Mucosa of descending colon (tissue), 3 donors: ENCODE results near the gene GNAS. TPM values are rescaled to one million over a fixed set of nuclear protein-coding genes. Genes with fewer than 3 reads are reported as not detected.

ENCODE experiments used
- ATAC-seq: fragments of 200-7000 bp; cut with Tn5 transposase; one replicate; pipeline ENCODE4 v1.9.1; 2020; ENCODE audit warnings: mild to moderate bottlenecking, moderate library complexity
- DNase-seq, 3 donors: peaks; one replicate each; pipeline ENCODE4 v3.0.0-alpha.2; 2020
- H3K36me3 ChIP-seq: fragments of 200-600 bp; one replicate; pipeline ENCODE4 v1.8.0; 2021; ENCODE audit warnings: low read depth, mild to moderate bottlenecking
- H3K4me1 ChIP-seq: fragments of 200-600 bp; one replicate; pipeline ENCODE4 v1.8.0; 2021; ENCODE audit warnings: low read depth, mild to moderate bottlenecking
- H3K4me3 ChIP-seq: fragments of 200-600 bp; one replicate; pipeline ENCODE4 v1.8.0; 2021; ENCODE audit warnings: mild to moderate bottlenecking
- H3K9me3 ChIP-seq: fragments of 200-600 bp; one replicate; pipeline ENCODE4 v1.8.0; 2021; ENCODE audit warnings: mild to moderate bottlenecking
- intact Hi-C, 2 donors: fragments of 100-400 bp; cut with DNase I in 1 of 2; cut with micrococcal nuclease in 1 of 2; formaldehyde crosslinking; loops; one replicate each; pipeline versions ENCODE4 v1.11.0 to v1.11.1; 2022; cut with DNase I, micrococcal nuclease
- total RNA-seq, 3 donors: library from RNA; stranded (reverse); fragmentation: NEBNext Ultra II Directional in 2 of 3; extraction: Animal tissue kit (Norgen Biotek cat#: 25700) in 2 of 3; gene quantifications; one replicate each; pipeline versions ENCODE4 v1.2.1 to v1.2.4, GENCODE V29; 2021 to 2023
- TF ChIP-seq, protein P1 (sequence below): fragments of 200-600 bp; IDR thresholded peaks from one replicate; pipeline ENCODE4 v1.8.0; 2022; ENCODE audit warnings: antibody characterized with exemption, mild to moderate bottlenecking
- donor health status: DM: no; HTN: no; CAD: no; lungs with moderate emphysema.
- donor health status: DM: no; HTN: no; CAD: no.
- donor health status: DM: no; HTN: yes; CAD: no.

The GNAS gene
- total RNA-seq, 3 donors from 2014 or later, result 583 to 659 (median 632) TPM

DNA sequence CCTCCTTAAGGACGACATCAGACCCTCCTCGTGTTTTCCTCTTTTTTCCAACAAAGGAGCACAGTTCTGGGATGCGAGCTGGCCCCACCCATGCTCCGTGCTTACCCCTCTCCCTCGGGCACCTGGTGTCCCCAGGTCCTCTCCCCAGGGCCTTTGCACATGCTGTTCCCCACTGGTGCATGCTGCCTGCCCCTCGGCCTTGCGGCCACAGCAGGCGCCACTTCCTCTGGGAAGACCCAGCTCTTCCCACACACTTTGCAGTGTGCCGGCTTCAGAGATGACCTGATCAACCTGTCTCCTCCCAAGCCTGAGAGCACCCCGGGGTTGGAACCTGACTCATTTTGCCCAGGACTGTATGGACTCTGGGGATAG is 41.7 kb upstream of the GNAS start:
- TF ChIP-seq, protein P1, sequence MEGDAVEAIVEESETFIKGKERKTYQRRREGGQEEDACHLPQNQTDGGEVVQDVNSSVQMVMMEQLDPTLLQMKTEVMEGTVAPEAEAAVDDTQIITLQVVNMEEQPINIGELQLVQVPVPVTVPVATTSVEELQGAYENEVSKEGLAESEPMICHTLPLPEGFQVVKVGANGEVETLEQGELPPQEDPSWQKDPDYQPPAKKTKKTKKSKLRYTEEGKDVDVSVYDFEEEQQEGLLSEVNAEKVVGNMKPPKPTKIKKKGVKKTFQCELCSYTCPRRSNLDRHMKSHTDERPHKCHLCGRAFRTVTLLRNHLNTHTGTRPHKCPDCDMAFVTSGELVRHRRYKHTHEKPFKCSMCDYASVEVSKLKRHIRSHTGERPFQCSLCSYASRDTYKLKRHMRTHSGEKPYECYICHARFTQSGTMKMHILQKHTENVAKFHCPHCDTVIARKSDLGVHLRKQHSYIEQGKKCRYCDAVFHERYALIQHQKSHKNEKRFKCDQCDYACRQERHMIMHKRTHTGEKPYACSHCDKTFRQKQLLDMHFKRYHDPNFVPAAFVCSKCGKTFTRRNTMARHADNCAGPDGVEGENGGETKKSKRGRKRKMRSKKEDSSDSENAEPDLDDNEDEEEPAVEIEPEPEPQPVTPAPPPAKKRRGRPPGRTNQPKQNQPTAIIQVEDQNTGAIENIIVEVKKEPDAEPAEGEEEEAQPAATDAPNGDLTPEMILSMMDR, result no peak
- ATAC-seq, result no peak
- DNase-seq, result no peak
- Histone ChIP-seq H3K36me3 (no peaks in the 10 kb centered on the region), H3K4me1 (no peaks in the 10 kb centered on the region), H3K9me3 (no peaks in the 10 kb centered on the region), H3K4me3 (no peak overlapping the region)
- intact Hi-C loops, result no loop called here

DNA sequence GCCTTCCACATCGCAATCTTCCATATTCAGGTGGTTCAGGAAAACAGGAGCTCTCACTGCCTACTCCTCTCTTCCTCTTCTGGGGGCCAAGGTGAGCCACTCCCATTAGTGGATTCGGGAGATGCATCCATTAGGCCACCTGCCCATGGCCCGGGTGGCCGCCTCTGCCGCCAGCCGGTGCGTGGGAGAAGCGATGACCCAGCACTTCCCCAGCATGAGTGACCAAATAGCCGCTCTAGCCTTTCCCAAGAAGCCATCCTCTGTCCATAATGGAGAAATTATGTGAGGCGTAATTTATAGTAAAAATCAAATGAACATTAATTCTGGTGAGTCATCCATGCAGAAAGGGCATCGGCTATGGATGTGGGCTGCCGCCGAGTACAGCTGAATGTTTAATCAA is 41.2 kb upstream of the GNAS start:
- Histone ChIP-seq H3K36me3 (no peaks in the 10 kb centered on the region), H3K4me1 (no peaks in the 10 kb centered on the region), H3K4me3 (no peak overlapping the region), H3K9me3 (no peaks in the 10 kb centered on the region)
- ATAC-seq (no peak), DNase-seq (no peak)
- TF ChIP-seq, protein P1, result no peak
- intact Hi-C loops, result no loop called here

DNA sequence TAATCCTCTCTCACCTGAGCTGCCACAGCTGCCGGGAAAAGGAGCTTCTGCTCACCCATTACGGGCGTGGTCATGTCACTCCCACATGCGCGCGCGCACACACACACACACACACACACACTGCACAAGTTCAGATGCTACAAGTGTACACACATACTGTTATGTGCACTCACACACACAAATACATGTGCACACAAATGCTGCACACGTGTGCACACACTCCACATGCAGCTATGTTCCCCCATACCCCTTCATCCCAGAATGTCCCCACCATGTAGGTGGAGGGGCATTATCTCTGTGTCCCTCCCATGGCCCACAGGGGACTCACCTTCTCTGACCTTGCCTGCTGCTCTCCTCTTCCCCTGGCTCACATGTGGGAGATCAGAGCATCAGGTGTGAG is 39.1 kb upstream of the GNAS start:
- intact Hi-C loops, result no loop called here
- TF ChIP-seq, protein P1, result no peak
- no peak for DNase-seq
- Histone ChIP-seq H3K36me3 (no peaks in the 10 kb centered on the region), H3K4me3 (no peak overlapping the region), H3K9me3 (no peaks in the 10 kb centered on the region), H3K4me1 (no peaks in the 10 kb centered on the region)
- ATAC-seq, result no peak

DNA sequence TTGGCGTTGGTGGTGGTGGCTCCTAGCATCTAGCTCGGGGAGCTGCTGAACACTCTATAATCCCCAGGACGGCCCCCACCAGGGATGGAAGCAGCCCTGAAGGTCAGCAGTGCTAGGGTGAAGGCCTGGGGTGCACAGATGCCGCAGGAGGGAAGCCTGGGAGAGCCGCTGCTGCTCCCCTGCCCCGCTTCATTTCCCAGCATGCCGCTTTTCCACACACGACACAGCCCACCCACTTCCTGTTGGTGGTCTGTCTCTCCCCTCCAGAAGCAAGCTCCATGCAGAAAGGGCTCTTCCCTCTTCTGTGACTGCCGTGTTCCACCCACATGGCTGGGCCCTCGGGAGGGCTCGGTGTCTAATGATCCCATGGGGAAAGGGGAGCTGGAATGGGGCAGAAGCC is 37.1 kb upstream of the GNAS start:
- intact Hi-C loops, result no loop called here
- DNase-seq (no peak), ATAC-seq (no peak)
- Histone ChIP-seq H3K9me3 (no peaks in the 10 kb centered on the region), H3K4me1 (no peaks in the 10 kb centered on the region), H3K36me3 (no peaks in the 10 kb centered on the region), H3K4me3 (no peak overlapping the region)
- TF ChIP-seq, protein P1, result no peak

DNA sequence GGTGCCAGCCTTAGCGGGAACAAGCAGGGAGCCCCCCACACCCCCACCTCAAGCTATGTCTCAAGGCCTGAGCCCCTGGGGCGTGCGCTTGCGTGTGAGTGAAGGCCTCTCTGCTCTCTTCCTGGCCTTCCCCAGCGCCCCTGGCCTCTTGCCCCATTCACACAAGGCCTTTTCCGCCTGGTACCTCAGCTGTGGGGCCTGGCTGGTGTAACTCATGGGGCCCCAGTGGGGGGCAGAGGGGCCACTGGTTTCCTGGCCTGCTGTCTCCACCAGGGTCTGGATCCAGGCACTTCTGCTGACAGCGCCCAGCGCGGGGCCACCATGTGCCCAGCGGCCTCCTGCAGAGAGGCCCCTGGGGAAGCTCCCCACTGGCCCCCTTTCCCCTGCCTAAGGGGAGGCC is 36.5 kb upstream of the GNAS start:
- H3K36me3 ChIP-seq, result no peaks in the 10 kb centered on the region
- DNase-seq, result no peak
- no peaks in the 10 kb centered on the region for H3K4me1 ChIP-seq
- H3K4me3 ChIP-seq, result no peak overlapping the region
- TF ChIP-seq, protein P1, result no peak
- ATAC-seq, result no peak
- intact Hi-C loops, result no loop called here
- H3K9me3 ChIP-seq, result no peaks in the 10 kb centered on the region

DNA sequence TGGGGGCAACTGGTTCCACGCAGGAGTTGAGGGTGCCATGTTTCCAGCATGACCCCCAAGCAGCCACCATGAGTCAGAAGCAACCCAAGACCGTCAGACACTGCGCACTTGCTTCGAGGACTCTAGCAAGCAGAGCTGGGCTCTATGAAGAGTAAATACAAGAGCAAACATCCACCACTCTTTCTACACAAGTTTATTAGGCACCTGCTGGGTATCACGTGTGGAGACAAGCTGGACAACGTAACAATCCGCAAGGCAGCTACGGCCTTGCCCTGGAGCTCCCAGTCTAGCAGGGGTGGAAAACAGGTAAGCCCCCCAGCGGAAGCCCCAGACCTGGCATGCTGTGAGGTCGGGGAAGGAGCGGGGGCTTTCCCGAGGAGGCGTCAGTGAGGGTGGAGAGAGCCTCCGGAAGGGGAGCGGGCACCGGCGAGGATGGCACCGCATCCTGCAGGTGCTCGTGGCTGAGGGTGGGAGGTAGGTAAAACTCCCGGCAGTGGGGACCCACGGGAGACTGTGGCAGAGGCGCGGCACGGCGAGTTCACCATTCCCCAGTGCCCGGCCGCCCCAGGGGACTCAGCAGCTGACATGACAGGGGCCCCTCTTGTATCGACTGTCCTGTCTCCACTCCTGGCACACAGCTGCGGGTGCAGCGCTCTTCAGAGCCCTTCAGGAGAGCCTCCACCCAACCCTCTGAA is 35.4 kb upstream of the GNAS start:
- H3K9me3 ChIP-seq, result no peaks in the 10 kb centered on the region
- DNase-seq, result no peak
- ATAC-seq, result no peak
- TF ChIP-seq, protein P1, result no peak
- no peaks in the 10 kb centered on the region for H3K4me1 ChIP-seq
- H3K36me3 ChIP-seq, result no peaks in the 10 kb centered on the region
- intact Hi-C loops, result no loop called here
- H3K4me3 ChIP-seq, result no peak overlapping the region
